A673 (cell line): ENCODE data around the gene FKBP1A.

Experiments used
- EZH2 ChIP-seq: fragments of 200-600 bp; sonication (generic); IDR thresholded peaks from 2 replicates; pipeline ENCODE4 v1.6.1; 2017; ENCODE audit warnings: borderline replicate concordance, low read depth, mild to moderate bottlenecking, mixed read lengths, antibody characterized with exemption, low read length; ENCODE audit not compliant: poor library complexity, severe bottlenecking
- TF ChIP-seq, protein P1 (sequence below): fragments of 300-800, 200-600 bp; sonication (generic); conservative IDR thresholded peaks from 2 replicates; pipeline ENCODE4 v1.5.1; 2017; ENCODE audit warnings: low read depth, mild to moderate bottlenecking, antibody characterized with exemption, low read length, moderate library complexity, mixed read lengths

DNA sequence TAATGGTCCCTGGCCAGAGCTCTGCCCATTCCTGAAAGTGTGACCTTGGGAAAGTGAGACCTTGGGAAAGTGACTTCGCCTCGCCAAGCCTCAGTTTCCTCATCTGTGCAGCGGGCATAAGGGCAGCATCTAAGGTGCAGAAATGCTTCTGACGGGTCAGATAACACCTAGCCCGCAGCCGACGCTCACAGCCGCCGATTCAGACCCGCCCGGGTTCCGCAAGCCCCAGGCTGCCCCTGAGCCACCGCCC, 486 bp downstream of the FKBP1A start:
- TF ChIP-seq, protein P1, sequence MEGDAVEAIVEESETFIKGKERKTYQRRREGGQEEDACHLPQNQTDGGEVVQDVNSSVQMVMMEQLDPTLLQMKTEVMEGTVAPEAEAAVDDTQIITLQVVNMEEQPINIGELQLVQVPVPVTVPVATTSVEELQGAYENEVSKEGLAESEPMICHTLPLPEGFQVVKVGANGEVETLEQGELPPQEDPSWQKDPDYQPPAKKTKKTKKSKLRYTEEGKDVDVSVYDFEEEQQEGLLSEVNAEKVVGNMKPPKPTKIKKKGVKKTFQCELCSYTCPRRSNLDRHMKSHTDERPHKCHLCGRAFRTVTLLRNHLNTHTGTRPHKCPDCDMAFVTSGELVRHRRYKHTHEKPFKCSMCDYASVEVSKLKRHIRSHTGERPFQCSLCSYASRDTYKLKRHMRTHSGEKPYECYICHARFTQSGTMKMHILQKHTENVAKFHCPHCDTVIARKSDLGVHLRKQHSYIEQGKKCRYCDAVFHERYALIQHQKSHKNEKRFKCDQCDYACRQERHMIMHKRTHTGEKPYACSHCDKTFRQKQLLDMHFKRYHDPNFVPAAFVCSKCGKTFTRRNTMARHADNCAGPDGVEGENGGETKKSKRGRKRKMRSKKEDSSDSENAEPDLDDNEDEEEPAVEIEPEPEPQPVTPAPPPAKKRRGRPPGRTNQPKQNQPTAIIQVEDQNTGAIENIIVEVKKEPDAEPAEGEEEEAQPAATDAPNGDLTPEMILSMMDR: no peak
- no peak for TF ChIP-seq EZH2
